ENCODE measurements around the gene OR8B4.
"Not testable (repeated sequence)": the region's sequence is repeated elsewhere in the genome, so short reads cannot be mapped to it uniquely, and the experiment has no call there.

Gene OR8B4, protein sequence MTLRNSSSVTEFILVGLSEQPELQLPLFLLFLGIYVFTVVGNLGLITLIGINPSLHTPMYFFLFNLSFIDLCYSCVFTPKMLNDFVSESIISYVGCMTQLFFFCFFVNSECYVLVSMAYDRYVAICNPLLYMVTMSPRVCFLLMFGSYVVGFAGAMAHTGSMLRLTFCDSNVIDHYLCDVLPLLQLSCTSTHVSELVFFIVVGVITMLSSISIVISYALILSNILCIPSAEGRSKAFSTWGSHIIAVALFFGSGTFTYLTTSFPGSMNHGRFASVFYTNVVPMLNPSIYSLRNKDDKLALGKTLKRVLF

DNA sequence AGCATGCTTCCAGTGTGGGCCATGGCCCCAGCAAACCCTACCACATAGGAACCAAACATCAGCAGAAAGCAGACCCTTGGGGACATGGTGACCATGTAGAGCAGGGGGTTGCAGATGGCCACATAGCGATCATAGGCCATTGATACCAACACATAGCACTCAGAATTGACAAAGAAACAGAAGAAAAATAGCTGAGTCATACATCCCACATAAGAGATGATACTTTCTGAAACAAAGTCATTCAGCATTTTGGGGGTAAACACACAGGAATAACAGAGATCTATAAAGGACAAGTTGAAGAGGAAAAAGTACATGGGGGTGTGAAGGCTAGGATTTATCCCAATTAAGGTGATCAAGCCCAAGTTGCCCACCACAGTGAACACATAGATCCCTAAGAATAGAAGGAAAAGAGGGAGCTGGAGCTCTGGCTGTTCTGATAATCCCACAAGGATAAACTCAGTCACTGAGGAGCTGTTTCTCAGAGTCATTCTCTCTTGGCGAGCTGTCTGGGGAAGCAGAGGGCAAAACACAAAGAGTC is at the start of gene OR8B4:
OR8B4 (minus strand) TSS at position 488 of the 538 bp plus-strand sequence; CDS start at position 488, 0 bp downstream.
- DNase-seq (ENCODE audit: low spot score) = no peak

DNA sequence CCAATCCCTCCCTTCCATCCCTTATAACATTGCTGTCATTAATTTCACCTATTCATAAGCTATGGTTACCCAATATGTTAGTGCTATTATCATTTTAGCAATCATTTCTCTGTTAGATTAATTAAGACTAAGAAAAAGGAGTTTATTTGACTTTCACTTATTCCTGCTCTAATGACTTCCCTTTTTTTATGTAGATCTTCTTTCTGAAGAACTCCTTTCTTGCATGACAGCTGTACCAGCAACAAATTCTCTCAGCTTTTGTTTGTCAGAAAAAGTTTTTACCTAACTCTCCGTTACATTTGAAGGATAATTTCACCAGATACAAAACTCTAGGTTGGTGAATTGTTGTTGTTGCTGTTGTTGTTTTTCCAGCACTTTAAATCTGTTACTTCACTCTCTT is 49.4 kb upstream of the OR8B4 start:
- DNase-seq (ENCODE audit: low spot score) = no peak

DNA sequence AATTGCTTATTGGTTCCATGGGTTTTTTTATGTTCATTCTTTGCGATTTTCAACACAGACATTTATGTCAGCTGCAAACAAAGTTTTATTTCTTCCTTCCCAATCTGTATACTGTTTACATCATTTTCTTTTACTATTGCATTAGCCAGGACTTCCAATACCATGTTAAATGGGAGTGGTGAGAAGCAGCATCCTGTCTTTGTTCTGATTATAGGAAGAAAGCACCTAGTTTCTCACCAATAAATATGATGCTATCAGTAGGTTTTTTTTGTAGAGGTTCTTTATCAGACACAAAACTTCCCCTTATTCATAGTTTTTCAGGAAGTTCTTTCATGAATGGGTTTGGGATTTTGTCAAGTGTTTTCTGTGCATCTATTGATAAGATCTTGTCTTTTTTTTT is 48.8 kb upstream of the OR8B4 start:
- no peak for DNase-seq (ENCODE audit: low spot score)

DNA sequence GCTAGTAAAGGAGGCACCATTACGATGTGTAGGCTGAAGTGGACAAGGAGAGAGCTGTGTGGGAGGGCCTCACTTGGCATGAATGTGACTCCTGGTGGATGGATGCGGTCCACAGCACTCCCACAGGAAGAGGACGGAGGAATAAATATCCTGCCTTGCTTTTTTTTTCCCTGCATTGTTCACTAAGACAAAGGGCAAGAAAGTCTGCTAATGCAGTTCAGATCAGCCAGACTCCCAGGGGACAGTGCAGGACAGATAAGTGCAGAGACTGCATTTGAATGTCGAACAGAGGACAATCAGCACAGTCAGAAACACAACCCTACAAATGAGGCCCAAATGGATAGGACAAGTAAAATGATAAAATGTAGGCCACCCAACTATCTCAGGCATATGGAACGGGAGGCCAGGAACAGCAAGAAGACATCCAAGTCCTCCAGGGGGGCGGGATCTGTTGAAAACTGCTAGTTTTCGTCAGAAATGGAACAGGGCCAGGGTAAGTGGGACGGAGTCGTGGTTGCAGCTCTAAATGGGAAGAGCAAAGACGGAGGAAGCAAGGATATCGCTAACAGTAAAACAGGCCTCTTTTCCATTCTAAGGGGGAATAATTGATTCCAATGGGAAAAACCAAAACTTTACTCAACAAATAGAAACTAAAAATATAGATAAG is 46.0 kb upstream of the OR8B4 start:
- DNase-seq (ENCODE audit: low spot score) = no peak

DNA sequence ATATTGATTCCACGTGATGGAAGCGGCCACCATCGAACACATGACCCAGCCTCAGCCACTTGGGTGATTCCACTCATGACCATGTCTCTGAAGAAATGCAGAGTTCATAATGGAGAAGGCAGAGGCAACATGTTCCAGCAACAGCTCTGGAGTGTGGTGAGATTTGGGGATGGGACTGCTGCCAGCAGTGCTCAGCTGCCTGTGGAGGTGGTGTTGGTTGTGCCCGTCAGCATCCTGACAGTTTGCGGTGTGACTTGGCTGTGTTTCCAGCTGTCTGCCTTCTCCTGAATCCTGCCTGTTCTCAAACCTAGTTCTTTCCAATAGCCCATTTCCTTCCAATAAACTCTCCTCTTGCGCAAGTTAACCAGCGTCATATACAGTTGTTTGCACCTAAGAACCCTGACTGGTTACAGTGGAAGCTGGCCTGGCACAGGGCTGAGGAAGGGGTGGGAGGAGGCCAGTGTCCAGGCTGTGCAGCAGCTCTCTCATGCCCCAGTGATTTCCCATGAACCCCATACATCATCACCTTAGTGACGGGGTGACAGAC is 42.8 kb upstream of the OR8B4 start:
- DNase-seq (ENCODE audit: low spot score) = no peak

DNA sequence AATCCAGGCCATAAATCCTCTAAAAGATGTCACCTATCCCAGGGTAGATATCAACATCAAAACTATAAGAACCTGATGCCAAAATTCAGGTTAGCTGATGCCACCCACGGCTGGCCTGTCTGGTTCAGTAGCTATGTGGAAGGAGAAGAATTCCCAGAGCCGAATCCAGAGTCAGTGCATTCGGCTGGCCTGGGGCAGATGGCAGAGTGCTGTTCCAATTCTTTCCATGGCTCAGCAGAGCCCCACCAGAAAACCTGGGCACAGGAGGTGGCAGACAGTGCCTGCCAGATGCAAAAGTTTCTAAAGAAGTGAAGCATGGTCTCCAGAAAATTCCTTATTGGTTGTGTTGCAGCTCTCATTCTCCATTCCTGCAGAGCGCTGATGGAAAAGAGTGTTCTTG is 40.7 kb upstream of the OR8B4 start:
- no peak for DNase-seq (ENCODE audit: low spot score)

DNA sequence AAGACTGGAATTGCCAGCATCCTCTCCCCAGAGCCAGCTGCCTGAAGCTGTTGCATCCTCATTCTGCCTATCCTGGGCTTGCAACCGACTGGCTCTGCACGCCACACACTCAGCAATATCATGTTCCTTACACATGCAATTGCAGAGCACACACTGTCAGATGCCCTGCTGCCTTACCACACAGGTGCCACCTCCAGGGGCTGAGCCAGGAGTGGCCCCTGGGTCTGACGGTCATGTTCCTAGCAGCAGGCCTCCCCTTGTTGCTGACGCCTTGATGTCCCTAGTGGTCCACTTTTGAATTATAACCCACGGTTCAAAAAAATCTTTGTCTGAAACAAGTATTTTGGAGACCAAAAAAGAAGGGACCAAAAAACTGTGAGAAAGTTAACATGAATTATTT is 39.3 kb upstream of the OR8B4 start:
- no peak for DNase-seq (ENCODE audit: low spot score)

DNA sequence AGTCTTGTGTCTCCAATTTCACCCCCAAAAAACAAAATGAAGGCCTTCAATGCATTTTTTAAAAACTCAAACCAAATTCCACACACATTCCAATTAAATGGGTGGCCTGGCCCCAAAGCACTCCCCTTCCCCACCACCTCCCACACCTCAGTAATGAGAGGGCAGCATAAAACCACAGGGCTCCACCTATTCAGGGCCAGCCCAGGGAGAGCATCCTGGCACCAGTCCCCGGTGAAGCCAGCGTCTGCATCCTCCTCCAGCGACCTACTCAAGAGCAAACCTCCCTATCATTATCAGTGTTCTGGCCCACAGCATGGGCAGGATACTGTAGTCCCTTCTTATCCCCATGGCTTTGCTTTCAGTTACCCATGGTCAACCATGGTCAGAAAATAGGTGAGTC is 38.7 kb upstream of the OR8B4 start:
- no peak for DNase-seq (ENCODE audit: low spot score)

DNA sequence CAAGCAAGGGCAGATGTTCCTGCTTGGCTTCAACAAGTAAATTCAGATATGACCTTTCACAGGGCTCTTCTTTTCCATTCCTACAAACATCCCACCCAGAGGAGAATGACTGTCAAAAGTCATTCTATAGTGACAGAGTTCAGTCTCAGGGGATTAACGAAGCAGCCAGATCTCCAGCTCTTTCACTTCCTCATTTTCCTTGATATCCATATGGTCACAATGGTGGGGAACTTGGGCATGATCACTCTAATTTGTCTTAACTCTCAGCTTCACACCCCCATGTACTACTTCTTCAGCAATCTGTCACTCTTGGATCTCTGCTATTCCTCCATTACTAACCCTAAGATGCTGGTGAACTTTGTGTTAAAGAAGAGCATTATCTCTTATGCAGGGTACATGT is 35.8 kb upstream of the OR8B4 start:
- no peak for DNase-seq (ENCODE audit: low spot score)

DNA sequence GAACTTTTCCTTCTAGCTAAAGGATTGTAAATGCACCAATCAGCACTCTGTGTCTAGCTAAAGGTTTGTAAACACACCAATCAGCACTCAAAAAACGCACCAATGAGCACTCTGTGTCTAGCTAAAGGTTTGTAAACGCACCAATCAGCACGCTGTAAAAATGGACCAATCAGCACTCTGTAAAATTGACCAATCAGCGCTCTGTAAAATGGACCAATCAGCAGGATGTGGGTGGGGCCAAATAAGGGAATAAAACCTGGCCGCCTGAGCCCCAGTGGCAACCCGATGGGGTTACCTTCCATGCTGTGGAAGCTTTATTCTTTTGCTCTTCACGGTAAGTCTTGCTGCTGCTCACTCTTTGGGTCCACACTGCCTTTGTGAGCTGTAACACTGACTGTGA is 34.7 kb upstream of the OR8B4 start:
- not testable (repeated sequence) for DNase-seq (ENCODE audit: low spot score)

DNA sequence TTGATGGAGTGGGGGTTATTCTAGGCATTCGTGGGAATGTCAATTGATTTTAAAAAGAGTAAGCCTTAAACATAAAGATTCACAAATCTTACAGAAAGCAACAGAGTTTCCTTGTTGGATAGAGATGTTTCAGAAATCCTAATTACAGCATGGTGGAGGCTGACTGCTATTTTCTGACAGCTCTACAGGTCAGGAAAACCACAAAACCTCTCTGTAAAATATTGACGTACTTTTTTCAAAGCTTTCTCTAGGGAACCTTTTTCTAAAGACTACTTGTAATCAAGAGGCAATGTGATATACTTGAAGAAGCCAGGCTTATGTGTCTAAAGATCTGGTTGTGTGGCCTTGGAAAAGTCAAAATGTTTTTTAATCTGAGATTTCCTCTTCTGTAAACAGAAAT is 29.9 kb upstream of the OR8B4 start:
- no peak for DNase-seq (ENCODE audit: low spot score)

DNA sequence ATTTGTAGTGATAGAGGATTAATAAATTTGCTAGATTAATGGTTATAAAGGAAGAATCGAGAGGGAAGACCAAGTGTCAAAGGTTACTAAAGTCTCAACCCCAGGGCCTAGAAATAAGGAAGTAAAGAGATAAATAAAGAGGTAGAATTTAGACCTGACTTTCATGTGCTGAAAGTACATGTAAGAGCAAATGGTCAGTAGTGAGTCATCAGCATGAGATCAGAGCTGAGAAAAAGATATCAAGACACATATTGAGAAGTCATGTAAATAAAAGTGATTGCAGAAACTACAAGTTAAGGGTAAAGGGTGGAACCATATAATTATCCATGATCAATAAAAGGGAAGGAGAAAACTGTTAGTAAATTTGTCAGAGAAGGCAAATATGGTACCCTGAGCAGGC is 22.2 kb upstream of the OR8B4 start:
- DNase-seq (ENCODE audit: low spot score) = no peak

DNA sequence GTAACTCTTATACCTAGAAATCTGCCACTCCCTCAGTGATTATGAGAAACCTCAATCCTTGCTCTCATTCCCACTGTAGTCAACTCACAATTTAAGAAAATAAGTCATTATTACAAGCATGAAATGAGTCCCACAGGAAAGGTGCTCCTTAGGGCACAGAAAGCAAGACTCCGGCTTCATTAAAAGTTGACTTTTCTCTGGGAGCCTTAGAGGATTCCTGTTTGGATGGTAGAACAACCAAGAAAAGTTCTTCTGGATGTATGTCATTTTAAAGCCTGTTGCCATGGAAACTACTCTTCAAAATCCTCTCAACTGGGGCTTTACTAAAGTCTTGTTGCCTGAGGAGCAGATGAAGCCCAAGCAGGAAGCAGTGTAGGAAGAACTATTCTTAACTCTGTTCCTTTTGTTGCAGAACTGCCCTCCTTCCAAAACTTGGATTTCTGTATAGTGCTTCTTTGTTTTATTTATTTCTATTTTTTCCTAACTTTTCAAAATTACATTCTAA is 21.0 kb upstream of the OR8B4 start, which contains the start of gene OR8B8:
OR8B8 (minus strand) TSS at position 51 of the 505 bp plus-strand sequence. CDS start 4,611 bp downstream, outside the sequence.
- no peak for DNase-seq (ENCODE audit: low spot score)

DNA sequence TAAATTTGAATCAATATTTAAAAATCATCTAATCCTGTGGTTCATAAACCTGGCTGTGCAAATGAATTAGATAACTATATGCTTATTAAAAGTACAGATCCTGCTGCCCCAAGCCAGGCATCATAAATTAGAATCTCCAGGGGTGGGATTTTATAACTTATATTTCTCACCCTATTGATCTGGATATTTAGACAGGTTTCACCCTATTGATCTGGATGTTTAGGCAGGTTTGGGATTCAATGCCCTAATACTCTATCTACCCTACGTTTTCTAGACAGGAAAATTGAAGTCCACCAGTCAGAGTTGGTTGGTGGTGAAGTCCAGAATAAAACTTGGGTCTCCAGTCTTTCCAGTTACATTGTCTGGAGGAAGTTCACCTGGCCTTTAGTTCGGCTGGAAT is 18.2 kb upstream of the OR8B4 start:
- DNase-seq (ENCODE audit: low spot score) = no peak

DNA sequence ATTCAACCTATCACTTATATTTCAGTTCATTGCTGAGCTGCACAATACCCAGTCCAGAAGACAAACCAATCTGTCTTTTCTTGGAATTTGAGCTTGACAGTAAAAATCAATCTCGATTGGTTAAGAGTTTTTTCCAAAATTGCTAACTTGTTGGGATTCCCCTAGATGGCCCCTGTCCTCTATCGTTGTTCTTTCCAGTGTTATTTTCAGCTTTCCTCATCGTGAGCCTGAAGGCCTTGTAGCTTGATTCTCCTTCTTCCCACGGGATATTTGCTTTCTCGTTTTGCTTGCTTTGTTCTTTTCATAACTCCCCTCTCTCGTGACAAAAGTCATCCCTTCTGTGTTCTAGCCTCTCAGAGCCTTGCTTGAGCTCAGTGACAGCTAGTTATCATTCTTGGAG is 17.8 kb upstream of the OR8B4 start:
- no peak for DNase-seq (ENCODE audit: low spot score)

DNA sequence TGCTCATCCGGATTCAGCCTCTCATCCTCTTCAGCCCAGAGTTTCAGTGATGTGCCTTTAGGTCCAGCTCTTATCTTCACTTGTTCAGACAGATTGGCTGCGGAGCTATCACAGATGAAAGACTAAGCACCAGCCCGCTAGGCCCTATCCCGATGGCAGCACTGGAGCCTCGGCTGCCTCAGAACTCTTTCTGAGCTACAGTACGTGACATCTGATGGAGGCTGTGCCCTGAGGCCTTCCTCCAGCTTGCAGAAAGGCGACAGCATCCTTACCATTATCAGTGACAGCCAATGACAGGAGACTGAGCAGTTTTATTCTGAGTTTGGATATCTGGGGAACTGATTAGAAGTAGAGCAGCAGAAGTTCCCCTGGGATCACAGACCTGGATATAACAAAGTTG is 16.8 kb upstream of the OR8B4 start:
- DNase-seq (ENCODE audit: low spot score) = no peak

DNA sequence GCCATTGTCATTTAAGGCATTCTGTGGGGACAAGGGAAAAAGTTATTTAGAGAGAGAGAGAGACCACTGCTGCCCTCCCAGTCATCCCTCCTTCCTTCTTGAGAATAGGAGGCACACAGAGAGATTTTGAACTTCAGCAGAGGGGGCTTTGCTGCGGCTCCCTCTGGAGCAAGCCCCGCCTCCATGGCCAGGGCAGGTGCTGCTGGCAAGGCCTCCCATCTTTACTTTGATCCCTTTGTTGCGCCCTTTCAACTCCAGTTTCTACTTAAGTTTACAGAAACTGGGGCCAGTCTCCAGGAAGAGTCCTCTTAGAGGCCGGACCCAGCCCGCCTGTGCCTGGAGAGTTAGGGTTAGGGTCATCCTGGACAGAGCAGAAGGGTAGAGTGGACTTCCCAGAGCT is 16.4 kb upstream of the OR8B4 start:
- DNase-seq (ENCODE audit: low spot score) = no peak

DNA sequence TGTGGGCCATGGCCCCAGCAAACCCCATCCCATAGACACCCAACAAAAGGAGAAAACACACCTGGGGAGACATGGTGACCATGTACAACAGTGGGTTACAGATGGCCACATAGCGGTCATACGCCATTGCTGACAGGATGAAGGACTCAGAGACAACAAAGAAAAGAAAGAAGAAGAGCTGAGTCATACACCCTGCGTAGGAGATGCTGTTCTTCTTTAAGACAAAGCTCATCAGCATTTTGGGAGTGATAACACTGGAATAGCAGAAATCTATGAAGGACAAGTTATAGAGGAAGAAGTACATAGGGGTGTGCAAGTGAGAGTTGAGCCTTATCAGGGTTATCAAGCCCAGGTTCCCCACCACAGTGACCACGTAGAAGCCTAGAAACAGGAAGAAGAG is 15.9 kb upstream of the OR8B4 start:
- no peak for DNase-seq (ENCODE audit: low spot score)

DNA sequence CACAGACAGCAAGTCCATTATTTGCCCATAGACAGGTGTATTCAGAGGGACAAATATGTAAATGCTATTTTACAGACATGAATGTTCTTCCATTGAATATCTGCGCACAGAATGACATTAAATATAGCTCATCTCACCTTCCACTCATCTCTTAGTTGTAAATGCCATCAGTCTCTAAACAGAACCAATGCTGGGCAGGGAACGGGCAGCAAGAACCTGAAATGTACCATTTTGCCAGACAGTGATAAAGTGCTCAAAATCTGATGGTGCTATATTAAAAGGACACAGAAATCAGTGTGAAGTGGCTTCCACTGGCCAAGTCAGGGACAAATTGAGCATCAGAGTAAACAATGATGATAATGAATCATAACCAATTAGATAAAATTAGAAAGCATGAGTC is 10.0 kb upstream of the OR8B4 start:
- DNase-seq (ENCODE audit: low spot score) = no peak

DNA sequence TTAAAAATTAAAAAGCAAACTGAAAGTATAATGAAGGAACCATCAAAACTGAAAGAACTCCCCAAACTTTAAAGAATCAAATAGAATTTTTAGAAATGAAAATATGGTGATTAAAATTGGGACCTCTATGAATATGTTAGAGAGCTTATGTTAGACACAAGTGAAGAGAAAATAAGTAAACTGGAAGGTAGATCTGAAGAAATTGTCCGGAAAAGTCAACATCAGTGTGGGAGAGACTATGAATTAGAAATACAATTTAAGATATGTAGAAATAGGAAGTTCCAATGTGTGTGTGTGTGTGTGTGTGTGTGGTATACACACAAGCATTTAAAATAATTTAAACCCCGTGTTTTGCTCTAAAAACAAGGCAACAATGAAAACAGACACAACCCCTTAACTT is 4.9 kb upstream of the OR8B4 start:
- no peak for DNase-seq (ENCODE audit: low spot score)

DNA sequence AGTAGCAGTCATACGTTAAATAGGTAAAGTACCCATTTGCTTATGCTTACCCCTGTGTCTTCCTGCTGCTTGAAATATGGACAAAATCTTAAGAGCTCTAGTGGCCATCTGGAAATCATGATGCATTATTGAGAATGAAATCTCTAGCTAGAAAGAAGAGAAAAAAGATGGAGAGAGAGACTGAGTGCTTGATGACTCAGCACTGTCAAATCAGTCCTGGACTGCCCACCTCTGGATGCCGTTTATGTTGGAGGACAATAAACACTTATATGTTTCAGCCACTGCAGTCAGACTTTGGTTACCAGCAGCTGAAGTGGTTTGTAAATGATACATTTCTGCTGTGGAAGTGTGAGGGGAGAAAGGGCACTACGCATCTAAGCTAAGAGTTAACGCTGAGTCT is 3.6 kb downstream of the OR8B4 start:
- DNase-seq (ENCODE audit: low spot score) = no peak

DNA sequence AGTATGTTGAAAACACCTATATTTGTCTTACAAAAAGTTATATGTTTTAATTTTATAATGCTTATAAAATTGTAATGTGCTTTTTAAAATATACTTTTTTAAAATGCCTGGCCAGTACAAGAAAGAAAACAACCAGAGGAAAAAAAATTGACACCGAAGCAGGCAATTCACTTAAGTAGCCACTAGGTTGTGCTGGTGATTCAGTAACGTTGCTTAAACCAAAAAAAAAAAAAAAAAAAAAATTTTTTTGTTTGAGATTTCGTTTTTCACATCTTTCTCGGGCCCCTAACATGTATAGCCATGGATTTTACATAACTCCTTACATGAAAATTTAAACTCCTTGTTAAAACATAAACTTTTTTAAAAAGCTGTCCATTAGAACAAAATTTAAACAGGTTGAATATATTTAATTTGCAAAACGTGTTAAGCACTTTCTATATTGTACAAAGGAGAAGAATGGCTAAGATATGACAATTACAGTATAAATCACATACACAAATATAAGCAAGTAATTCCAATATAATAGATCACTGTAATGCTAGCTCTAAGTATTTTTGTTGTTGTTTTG is 9.2 kb downstream of the OR8B4 start:
- DNase-seq (ENCODE audit: low spot score) = no peak

DNA sequence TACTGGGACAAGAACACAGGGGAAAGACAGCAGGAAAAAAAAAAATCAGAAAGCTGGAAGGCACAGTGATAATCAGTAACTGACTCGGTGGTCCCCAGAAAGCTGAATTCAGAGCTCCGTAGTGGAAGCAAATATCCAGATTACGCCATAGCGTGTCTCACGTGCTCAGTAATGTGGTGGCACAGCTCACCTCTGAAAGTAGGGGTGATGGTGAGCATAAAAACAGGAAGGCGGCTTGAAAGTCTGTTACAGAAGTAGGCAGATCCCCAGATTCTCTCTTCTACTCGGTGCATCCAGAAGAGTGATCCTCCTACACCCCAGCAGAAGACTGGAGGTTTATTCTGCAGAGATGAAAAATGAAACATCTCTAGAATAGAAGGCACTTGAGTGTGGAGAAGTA is 14.8 kb downstream of the OR8B4 start:
- no peak for DNase-seq (ENCODE audit: low spot score)

All from D341Med (cell line).